ENCODE results near the gene TRAM2.

TRAM2 gene

DNA sequence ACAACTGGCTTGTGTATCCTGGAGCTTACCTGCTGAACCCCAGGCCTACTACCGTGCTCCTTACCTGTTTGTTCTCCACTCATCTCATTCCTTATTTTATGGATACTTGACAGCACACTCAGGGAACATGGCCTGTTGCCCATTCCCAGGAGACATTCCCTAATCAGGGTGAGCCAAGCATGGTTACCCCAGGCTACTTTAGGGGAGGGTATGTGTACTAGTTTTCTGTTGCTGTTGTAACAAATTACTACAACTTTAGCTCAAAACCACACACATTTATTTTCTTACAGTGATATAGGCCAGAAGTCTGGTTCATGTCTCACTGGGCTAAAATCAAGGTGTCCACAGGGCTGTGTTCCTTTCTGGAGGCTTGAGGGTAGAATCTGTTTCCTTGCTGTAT lies 15.0 kb upstream of the TRAM2 start:
- no peak for DNase-seq

- no peak for DNase-seq
These were observed 13.5 kb upstream of the TRAM2 start for GRCh38 chr6:52590152-52590891.

GRCh38 chr6:52588710-52589091 lies 11.8 kb upstream of the TRAM2 start:
- DNase-seq: no peak

DNA sequence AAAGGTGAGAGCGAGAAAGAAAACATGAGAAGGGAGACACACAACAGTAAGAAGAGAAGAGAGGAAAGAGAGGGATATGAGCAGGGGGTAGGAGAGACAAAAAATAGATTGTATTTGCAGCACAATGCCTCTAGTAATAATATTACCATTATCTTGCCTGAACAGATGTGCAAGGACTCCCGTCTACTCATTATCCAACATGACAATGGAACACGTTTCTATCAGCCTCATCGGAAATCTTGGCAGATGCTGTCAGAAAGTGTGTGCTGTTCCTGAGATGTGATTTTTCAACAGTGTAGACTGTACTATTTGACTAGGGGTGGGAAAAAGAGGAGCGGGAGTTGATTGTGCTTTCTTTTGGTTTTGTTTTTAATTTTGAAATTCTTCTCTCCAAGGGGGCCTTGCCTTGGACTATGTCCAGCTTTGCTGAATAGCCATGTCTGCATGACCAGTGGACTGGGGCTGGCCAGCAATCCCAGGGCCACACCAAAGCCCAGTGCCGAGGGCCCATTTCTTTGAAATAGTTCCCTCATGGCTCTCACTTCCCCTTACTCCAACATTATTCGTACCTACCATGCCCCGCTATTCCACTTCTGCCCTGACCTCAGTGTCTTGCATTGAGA lies 11.3 kb upstream of the TRAM2 start:
- DNase-seq: no peak

GRCh38 chr6:52587001-52587400 lies 10.1 kb upstream of the TRAM2 start:
- no peak for DNase-seq

- DNase-seq: no peak
These were observed 7.3 kb upstream of the TRAM2 start for GRCh38 chr6:52584203-52584602.

- no peak for DNase-seq
These were observed 6.1 kb upstream of the TRAM2 start for GRCh38 chr6:52582996-52583395.

DNA sequence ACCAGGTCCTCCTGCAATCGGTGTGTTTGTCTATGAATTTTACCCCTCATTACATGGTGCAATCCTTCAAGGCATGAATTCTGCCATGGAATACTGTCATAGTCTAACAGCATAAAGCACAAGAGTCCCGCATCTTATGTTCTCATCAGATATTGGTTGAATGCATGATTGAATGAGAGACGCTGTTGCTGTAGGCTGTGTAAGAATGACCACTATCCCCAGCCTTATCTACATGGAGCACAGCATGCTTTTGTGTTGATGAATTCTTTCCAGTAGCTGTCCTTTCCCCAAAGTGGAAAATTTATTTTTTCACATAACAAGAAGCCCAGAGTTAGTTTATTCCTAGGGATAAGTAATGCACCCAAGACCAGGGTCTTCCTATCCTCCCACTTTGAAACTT lies 5.6 kb upstream of the TRAM2 start:
- DNase-seq: no peak

DNA sequence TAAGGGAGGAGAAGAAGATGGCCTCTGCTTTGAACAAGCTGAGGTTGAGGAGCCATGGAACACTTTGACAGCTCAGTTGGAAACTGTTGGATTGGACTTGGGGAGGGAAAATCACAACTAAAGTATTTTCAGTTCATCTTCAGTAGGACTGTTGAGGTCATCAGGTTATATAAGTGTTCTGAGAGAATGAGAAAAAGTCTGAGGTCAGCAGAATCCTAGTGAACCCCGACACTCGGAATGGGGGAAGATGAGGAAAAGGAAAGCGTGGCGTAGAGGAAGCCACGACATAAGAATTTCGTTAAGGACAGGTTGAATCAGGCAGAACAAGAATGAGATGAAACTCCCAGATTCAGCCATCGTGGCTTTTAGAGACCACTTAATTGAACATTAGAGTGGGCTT lies 4.0 kb upstream of the TRAM2 start:
- no peak for DNase-seq

DNA sequence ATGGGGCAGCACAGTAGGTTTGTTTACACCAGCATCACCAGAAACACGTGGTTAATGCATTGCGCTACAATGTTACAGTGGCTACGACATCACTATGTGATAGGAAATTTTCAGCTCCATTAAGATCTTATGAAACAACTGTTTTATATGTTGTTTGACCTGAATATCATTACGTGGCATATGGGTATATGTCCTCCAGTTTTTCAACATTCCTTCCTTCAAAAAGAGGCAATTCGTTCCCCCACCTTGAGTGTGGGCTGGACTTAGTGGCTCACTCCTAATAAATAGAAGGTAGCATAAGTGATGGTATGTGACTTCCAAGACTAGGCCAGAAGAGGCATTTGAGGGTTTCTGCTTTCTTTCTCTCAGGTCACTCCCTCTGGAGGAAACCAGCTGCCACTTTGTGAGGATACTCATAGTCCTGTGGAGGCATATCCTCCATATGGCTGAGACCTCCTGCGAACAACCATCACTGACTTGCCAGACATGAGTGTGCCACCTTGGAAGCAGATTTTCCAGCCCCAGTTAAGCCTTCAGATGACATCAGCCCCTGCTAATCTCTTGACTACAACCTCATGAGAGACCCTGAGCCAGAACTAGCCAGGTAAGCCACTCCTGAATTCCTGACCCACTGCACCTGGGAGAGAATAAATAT lies 2.3 kb upstream of the TRAM2 start:
- DNase-seq: no peak

GRCh38 chr6:52577778-52578463 lies 1.1 kb upstream of the TRAM2 start:
- no peak for DNase-seq

DNA sequence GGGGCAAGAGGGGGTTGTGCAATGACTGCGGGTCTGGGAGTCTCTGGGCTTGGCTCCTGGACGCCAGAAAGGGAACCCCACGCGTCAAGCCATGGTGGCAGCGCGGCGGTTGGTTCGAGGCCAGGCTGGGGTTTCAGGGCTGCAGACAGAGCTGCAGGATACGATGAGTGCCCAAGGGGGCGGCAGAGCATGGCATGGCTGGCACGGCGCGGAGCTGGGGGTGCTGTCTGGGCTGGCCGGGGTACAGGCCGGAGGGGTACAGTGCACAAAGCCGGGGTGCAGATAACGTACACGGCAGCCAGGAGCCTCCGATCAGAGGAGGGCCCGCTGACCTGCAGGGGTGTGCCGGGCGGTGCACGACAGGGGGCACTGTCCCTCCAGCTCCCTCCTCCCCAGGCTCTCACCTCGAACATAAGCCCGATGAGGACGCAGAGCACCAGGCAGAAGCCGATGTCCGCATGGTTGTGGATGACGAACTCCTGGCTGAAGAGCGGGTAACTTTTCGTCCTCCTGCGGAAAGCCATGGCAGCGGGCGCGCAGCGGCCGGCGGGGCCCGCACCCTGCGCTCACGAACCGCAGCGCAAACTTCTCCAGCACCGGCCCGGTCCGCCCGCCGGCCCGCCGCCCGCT lies 353 bp downstream of the TRAM2 start:
- peak in 1 of 2 donors; percentile 28 for DNase-seq

- no peak for DNase-seq
These were observed 837 bp downstream of the TRAM2 start for GRCh38 chr6:52576054-52576391.

DNA sequence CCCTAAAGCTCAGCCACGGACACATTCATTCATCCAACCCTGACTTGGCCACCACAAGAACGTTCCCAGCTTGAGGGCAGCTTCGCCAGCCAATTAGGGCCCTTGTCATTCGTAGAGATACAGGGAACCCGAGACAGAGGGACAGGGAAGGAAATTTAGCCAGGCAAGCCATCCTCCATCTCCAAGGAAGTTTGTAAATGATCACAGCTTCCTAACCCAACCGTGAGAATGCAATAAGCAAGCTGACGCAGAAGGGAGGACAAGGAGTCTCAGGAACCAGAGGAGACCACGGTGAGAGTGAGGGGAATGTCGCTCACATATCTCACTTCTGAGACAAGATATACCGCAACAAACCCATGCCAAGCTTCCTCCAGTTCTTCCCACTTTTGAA lies 1.4 kb downstream of the TRAM2 start:
- DNase-seq: no peak

- DNase-seq: no peak
These were observed 2.0 kb downstream of the TRAM2 start for GRCh38 chr6:52574709-52575501.

DNA sequence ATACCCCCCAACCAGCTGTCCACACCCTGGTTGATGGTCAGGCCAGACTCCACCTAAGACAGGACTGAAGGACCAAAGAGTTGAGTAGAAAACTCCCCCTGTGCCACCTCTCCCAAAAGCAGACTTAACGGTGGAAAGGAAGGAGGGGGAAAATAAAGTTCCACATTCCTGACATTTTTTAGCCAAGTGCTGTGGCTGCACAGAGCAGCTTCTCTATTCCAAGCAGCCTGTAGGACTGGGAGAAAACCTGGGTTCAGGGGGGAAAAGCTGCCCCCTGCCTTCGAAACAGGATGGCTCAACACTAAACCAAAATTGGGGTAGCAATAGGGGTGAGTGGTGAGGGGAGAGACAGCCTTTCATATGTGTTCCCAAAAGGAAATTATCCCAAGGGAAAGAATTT lies 3.6 kb downstream of the TRAM2 start:
- no peak for DNase-seq

GRCh38 chr6:52572536-52572935 lies 4.3 kb downstream of the TRAM2 start:
- no peak for DNase-seq

DNA sequence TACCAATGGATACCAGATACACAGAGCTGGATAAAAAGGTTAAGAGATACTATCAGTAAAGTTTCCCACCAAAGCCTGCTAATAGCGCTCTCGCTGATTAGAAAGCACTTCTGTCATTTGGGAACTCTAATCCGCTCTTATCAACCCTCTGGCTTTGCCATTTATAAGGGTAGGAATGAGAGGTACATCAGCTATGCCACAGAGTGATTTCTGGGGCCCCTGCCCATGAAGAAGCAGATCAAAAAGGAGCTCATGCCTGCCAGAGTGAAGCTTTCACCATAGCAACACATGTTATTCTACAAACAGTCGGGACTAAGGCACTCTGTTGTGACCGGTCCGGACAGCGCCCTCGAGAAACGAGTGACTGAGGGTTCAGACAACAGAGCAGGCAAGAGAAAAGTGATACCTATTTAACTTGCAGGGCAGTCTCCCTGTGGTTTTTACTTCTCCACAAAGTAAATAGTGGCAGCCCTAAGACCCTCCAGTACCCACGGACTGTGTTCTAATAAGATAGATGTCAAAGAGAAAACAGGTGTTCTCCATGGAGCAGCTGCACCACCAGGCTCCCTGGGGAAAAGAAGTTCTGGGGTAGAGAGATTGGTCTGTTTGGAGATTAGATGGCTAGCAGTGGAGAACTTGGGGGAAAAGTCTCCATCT lies 5.6 kb downstream of the TRAM2 start:
- no peak for DNase-seq

DNA sequence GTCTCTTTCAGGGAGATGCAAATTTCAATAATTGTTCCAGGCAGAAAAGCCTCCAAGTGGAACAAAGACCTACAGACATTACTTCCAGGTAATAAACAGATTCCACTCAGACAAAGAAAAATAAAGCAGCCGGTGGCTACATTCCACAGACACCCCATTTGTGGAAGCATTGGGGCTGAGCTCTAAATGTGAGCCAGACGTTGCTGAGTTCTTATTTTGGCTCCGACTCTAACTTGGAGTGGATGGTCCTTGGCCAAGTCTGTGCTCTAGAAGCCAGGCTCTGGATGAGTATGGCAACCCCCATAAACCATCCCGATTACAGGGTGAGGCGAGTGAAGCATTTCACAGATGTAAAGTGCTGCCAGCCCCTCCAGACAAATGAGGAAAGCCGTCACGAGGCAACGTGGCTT lies 6.6 kb downstream of the TRAM2 start:
- no peak for DNase-seq

GRCh38 chr6:52568320-52568719 lies 8.5 kb downstream of the TRAM2 start:
- no peak for DNase-seq

DNA sequence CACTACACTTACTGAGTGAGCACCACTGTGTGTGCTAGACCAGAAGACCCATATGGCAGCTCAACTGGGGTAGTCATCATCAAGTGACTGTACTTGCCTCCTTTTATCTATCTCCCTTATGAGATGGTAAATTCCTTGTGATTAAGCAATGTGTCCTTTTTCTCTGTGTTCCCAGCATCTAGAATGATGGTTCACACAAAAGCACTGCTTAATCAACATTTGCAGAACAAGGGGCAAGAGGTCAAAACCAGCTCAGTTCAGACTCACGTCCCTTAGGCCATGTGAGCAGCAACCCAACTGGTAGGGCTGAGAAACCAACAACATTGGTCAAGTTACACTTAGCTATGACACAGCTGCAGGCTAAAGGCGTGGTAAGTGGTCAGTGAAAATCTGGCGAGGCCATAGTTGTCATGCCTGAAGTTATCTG lies 10.0 kb downstream of the TRAM2 start:
- no peak for DNase-seq

GRCh38 chr6:52566201-52566600 lies 10.7 kb downstream of the TRAM2 start:
- DNase-seq: no peak
